Measurements from ENCODE around the gene MTERF2.

The MTERF2 gene

GRCh38 chr12:106942775-106943174 lies 44.2 kb downstream of the MTERF2 start:
- Histone ChIP-seq H3K36me3 (no peaks in the 10 kb centered on the region), H3K9me3 (no peaks in the 10 kb centered on the region; the same call in 1 of the 2 replicates), H3K4me3 (ENCODE audit: low read depth, low read length) (no peak overlapping the region), H3K27me3 (no peaks in the 10 kb centered on the region), H3K4me1 (no peaks in the 10 kb centered on the region)
- DNase-seq: no peak
- no peak for TF ChIP-seq CTCF (IDR thresholded peaks at IDR 0.05; ENCODE audit: low read depth, low read length)

- no peak for TF ChIP-seq CTCF (IDR thresholded peaks at IDR 0.05; ENCODE audit: low read depth, low read length)
- no peak for DNase-seq
- Histone ChIP-seq H3K4me3 (ENCODE audit: low read depth, low read length) (no peak overlapping the region), H3K27me3 (no peaks in the 10 kb centered on the region), H3K4me1 (no peaks in the 10 kb centered on the region), H3K36me3 (no peaks in the 10 kb centered on the region), H3K9me3 (no peaks in the 10 kb centered on the region)
These were observed 45.3 kb downstream of the MTERF2 start for GRCh38 chr12:106941481-106942156.

- Histone ChIP-seq H3K4me1 (no peaks in the 10 kb centered on the region), H3K4me3 (ENCODE audit: low read depth, low read length) (no peak overlapping the region), H3K27me3 (no peaks in the 10 kb centered on the region), H3K36me3 (no peaks in the 10 kb centered on the region), H3K9me3 (no peaks in the 10 kb centered on the region)
- TF ChIP-seq CTCF (IDR thresholded peaks at IDR 0.05; ENCODE audit: low read depth, low read length): no peak
- no peak for DNase-seq
These were observed 52.7 kb downstream of the MTERF2 start for GRCh38 chr12:106934277-106934676.

Data from BE2C (cell line).